ENCODE data around the gene DISP2. TPM values are rescaled to one million over a fixed set of nuclear protein-coding genes. Genes with fewer than 3 reads are reported as not detected.

The DISP2 gene
- total RNA-seq, 1 donor from 2014 or later: under 0.01 TPM

GRCh38 chr15:40427188-40427587 lies 69.2 kb downstream of the DISP2 start:
- no peak overlapping the region for H3K4me3 ChIP-seq (ENCODE audit: low read depth, low read length)
- peaks cover 3% of the 10 kb centered on the region for H3K27me3 ChIP-seq (ENCODE audit: control insufficient read depth, insufficient read depth, low read length)
- no peak for TF ChIP-seq CTCF (IDR thresholded peaks at IDR 0.05; ENCODE audit: insufficient read depth, low read length, severe bottlenecking)
- FAIRE-seq (no peak), DNase-seq (ENCODE audit: low read depth) (no peak)
- no peaks in the 10 kb centered on the region for H3K36me3 ChIP-seq (ENCODE audit: control insufficient read depth, insufficient read depth, low read length)

- DNase-seq (ENCODE audit: low read depth) (no peak), FAIRE-seq (no peak)
- no peak for TF ChIP-seq CTCF (IDR thresholded peaks at IDR 0.05; ENCODE audit: insufficient read depth, low read length, severe bottlenecking)
- peaks cover 5% of the 10 kb centered on the region for H3K27me3 ChIP-seq (ENCODE audit: control insufficient read depth, insufficient read depth, low read length)
- H3K4me3 ChIP-seq (ENCODE audit: low read depth, low read length): no peak overlapping the region
- no peaks in the 10 kb centered on the region for H3K36me3 ChIP-seq (ENCODE audit: control insufficient read depth, insufficient read depth, low read length)
Measured at GRCh38 chr15:40428185-40428584, 70.2 kb downstream of the DISP2 start.

Other genes starting within 250 kb of the DISP2 start
- gene BMF, start 249.3 kb upstream of the DISP2 start, total RNA-seq: 1.4 and 1.6 TPM in 2 replicates
- 0.79 and 0.90 TPM in 2 replicates for gene BUB1B, start 197.2 kb upstream of the DISP2 start, total RNA-seq
- gene PAK6, start 119.2 kb upstream of the DISP2 start, total RNA-seq: 11.6 and 11.8 TPM in 2 replicates
- not detected in 2 replicates for gene ANKRD63, start 75.2 kb upstream of the DISP2 start, total RNA-seq
- gene PLCB2, start 50.3 kb upstream of the DISP2 start, total RNA-seq: not detected in 2 replicates
- 6.3 and 6.8 TPM in 2 replicates for gene INAFM2, start 34.5 kb upstream of the DISP2 start, total RNA-seq
- 12.1 and 17.3 TPM in 2 replicates for gene CCDC9B, start 17.3 kb upstream of the DISP2 start, total RNA-seq
- not detected in 2 replicates for gene PHGR1, start 7.2 kb upstream of the DISP2 start, total RNA-seq
- gene KNSTRN, start 24.5 kb downstream of the DISP2 start, total RNA-seq: 35.6 and 56.9 TPM in 2 replicates
- 12.4 and 19.6 TPM in 2 replicates for gene IVD, start 47.6 kb downstream of the DISP2 start, total RNA-seq
- gene BAHD1, start 82.7 kb downstream of the DISP2 start, total RNA-seq: 4.2 and 6.3 TPM in 2 replicates
- 1.0 and 1.1 TPM in 2 replicates for gene CHST14, start 112.8 kb downstream of the DISP2 start, total RNA-seq
- 9.3 and 16.3 TPM in 2 replicates for gene CCDC32, start 206.8 kb downstream of the DISP2 start, total RNA-seq
- gene RPUSD2, start 211.1 kb downstream of the DISP2 start, total RNA-seq: 14.7 and 18.4 TPM in 2 replicates
- gene KNL1, start 236.0 kb downstream of the DISP2 start, total RNA-seq: 0.53 and 1.0 TPM in 2 replicates

Data from bronchial epithelial cell (primary cell).